Left lung (tissue), 10 donors: ENCODE data around the gene PTPRN2. TPM values are rescaled to one million over a fixed set of nuclear protein-coding genes. Genes with fewer than 3 reads are reported as not detected.

Experiments used
- ATAC-seq: fragments of 200-7000 bp; cut with Tn5 transposase; one replicate; pipeline ENCODE4 v1.9.1; 2020; ENCODE audit warnings: moderate library complexity
- DNase-seq, 4 donors: peaks; one replicate each; pipeline ENCODE4 v3.0.0-alpha.2; 2013 to 2020
- H3K27ac ChIP-seq, 2 donors: fragments of 200-600 bp; sonication (generic) in 1 of 2; one replicate each; pipeline versions ENCODE4 v1.5.0 to v1.8.0; 2020 to 2021
- H3K27me3 ChIP-seq, 2 donors: fragments of 200-600 bp; sonication (generic) in 1 of 2; one replicate each; pipeline versions ENCODE4 v1.5.0 to v1.8.0; 2020 to 2021
- H3K36me3 ChIP-seq, 2 donors: fragments of 200-600 bp; sonication (generic) in 1 of 2; one replicate each; pipeline versions ENCODE4 v1.5.0 to v1.8.0; 2020 to 2021
- H3K4me1 ChIP-seq, 2 donors: fragments of 200-600 bp; one replicate each; pipeline ENCODE4 v1.8.0; 2021
- H3K4me3 ChIP-seq, 2 donors: fragments of 200-600 bp; sonication (generic) in 1 of 2; one replicate each; pipeline versions ENCODE4 v1.5.0 to v1.8.0; 2020 to 2021; ENCODE audit warnings: mild to moderate bottlenecking in 1 of 2
- H3K9me3 ChIP-seq, 2 donors: fragments of 200-600 bp; sonication (generic) in 1 of 2; one replicate each; pipeline versions ENCODE4 v1.5.0 to v1.8.0; 2020 to 2021
- CTCF ChIP-seq, 2 donors: fragments of 200-600 bp; sonication (generic) in 1 of 2; IDR thresholded peaks; one replicate each; pipeline versions ENCODE4 v1.5.0 to v1.8.0; 2021; ENCODE audit warnings: antibody characterized with exemption in 2 of 2
- intact Hi-C, 2 donors: fragments of 100-400 bp; cut with DNase I; formaldehyde crosslinking; loops; one replicate each; pipeline versions ENCODE4 v1.11.2 to v1.14.2; 2022
- polyA plus RNA-seq, 6 donors: library from polyadenylated mRNA; unstranded; fragments of 120-200 nt; gene quantifications; one replicate each; pipeline ENCODE4 v1.2.1, GENCODE V29; 2013; ENCODE audit not compliant: insufficient read length in 6 of 6
- total RNA-seq, 2 donors: library from RNA; stranded (reverse); fragmentation: NEBNext Ultra II Directional; extraction: Animal tissue kit (Norgen Biotek cat#: 25700); gene quantifications; one replicate each; pipeline ENCODE4 v1.2.1, GENCODE V29; 2021
- donor health status: DM: no; HTN: yes; CAD: no.
- donor health status: DM: no; HTN: no; CAD: no.

Gene PTPRN2
- total and polyA plus RNA-seq, 8 donors = 4.0 to 7.8 (median 6.8) TPM

- intact Hi-C loops = no loop called here
- peak; percentile 88 for ATAC-seq
Measured at GRCh38 chr7:158396982-158397862, 190.4 kb downstream of the PTPRN2 start.

GRCh38 chr7:158396301-158396905 lies 191.2 kb downstream of the PTPRN2 start:
- H3K27me3 ChIP-seq = peaks cover 0 to 9% of the 10 kb centered on the region in 2 donors
- H3K27ac ChIP-seq = peak overlapping the region; percentile 28 to 48
- ATAC-seq (peak; percentile 33), DNase-seq (peak in 1 of 4 donors; percentile 29)
- H3K9me3 ChIP-seq = peaks cover 0 to 8% of the 10 kb centered on the region in 2 donors
- TF ChIP-seq CTCF (IDR thresholded peaks at IDR 0.05) = no peak
- intact Hi-C loops = no loop called here
- no peaks in the 10 kb centered on the region for H3K4me1 ChIP-seq
- H3K4me3 ChIP-seq = no peak overlapping the region
- no peaks in the 10 kb centered on the region for H3K36me3 ChIP-seq

More at GRCh38 chr7:158396982-158397862, 190.4 kb downstream of the PTPRN2 start:
- TF ChIP-seq CTCF (IDR thresholded peaks at IDR 0.05) = no peak
- H3K27me3 ChIP-seq = peaks cover 0 to 1% of the 10 kb centered on the region in 2 donors
- peaks cover 0 to 8% of the 10 kb centered on the region in 2 donors for H3K9me3 ChIP-seq
- DNase-seq = peak in 2 of 4 donors; percentile 44 to 66
- no peak overlapping the region for H3K4me3 ChIP-seq
- peak overlapping the region in 1 of 2 donors; percentile 48 for H3K27ac ChIP-seq
- H3K36me3 ChIP-seq = no peaks in the 10 kb centered on the region
- no peaks in the 10 kb centered on the region for H3K4me1 ChIP-seq

GRCh38 chr7:158395780-158396278 lies 191.8 kb downstream of the PTPRN2 start:
- Histone ChIP-seq H3K36me3 (no peaks in the 10 kb centered on the region), H3K27ac (no peak overlapping the region), H3K4me3 (no peak overlapping the region), H3K4me1 (no peaks in the 10 kb centered on the region), H3K9me3 (peaks cover 0 to 8% of the 10 kb centered on the region in 2 donors), H3K27me3 (peaks cover 0 to 12% of the 10 kb centered on the region in 2 donors)
- TF ChIP-seq CTCF (IDR thresholded peaks at IDR 0.05) = no peak
- peak in 1 of 4 donors; percentile 48 for DNase-seq
- intact Hi-C loops = no loop called here
- peak; percentile 62 for ATAC-seq

- ATAC-seq = no peak
- H3K36me3 ChIP-seq = no peaks in the 10 kb centered on the region
- no peak for TF ChIP-seq CTCF (IDR thresholded peaks at IDR 0.05)
- H3K4me1 ChIP-seq = no peaks in the 10 kb centered on the region
- H3K9me3 ChIP-seq = peaks cover 0 to 8% of the 10 kb centered on the region in 2 donors
- H3K27me3 ChIP-seq = peaks cover 0 to 12% of the 10 kb centered on the region in 2 donors
- DNase-seq = no peak
- H3K27ac ChIP-seq = no peak overlapping the region
- intact Hi-C loops = no loop called here
- no peak overlapping the region for H3K4me3 ChIP-seq
Measured at GRCh38 chr7:158395349-158395748, 192.3 kb downstream of the PTPRN2 start.

GRCh38 chr7:158394936-158395335 lies 192.7 kb downstream of the PTPRN2 start:
- H3K27ac ChIP-seq = no peak overlapping the region
- DNase-seq (peak in 1 of 4 donors; percentile 33), ATAC-seq (peak; percentile 59)
- peak; percentile 44 to 70 for TF ChIP-seq CTCF (IDR thresholded peaks at IDR 0.05)
- H3K9me3 ChIP-seq = peaks cover 0 to 8% of the 10 kb centered on the region in 2 donors
- H3K27me3 ChIP-seq = peaks cover 0 to 12% of the 10 kb centered on the region in 2 donors
- intact Hi-C loops = no loop called here
- no peaks in the 10 kb centered on the region for H3K4me1 ChIP-seq
- H3K4me3 ChIP-seq = no peak overlapping the region
- no peaks in the 10 kb centered on the region for H3K36me3 ChIP-seq
